ENCODE results near the gene SPDEF.

The SPDEF gene

GRCh38 chr6:34532230-34532629 is 23.9 kb downstream of the SPDEF start:
- Histone ChIP-seq H2BK12ac (ENCODE audit: low read length) (no peak overlapping the region), H3K18ac (ENCODE audit: low read length) (no peak overlapping the region), H3K4me2 (ENCODE audit: low read length) (no peak overlapping the region), H3K4ac (ENCODE audit: low read depth, low read length) (no peak overlapping the region), H3K27ac (ENCODE audit: low read depth, low read length) (no peak overlapping the region), H3K23ac (ENCODE audit: low read length) (no peak overlapping the region), H3K79me2 (ENCODE audit: control insufficient read depth, insufficient read depth, low read length, poor library complexity) (no peaks in the 10 kb centered on the region), H4K8ac (ENCODE audit: low read depth, low read length) (no peak overlapping the region), H3K4me3 (ENCODE audit: low read depth, low read length) (no peak overlapping the region), H3K27me3 (ENCODE audit: insufficient read depth, low read length) (no peaks in the 10 kb centered on the region), H3K36me3 (ENCODE audit: control insufficient read depth in 1 of 2, insufficient read depth in 2 of 2, low read length in 2 of 2) (no peaks in the 10 kb centered on the region), H2AFZ (ENCODE audit: insufficient read depth, low read length, poor library complexity) (no peak overlapping the region), H2BK120ac (ENCODE audit: insufficient read depth, low read length, poor library complexity) (no peak overlapping the region), H2AK5ac (ENCODE audit: low read length) (no peak overlapping the region), H4K12ac (ENCODE audit: low read depth, low read length) (no peak overlapping the region), H3K4me1 (ENCODE audit: control insufficient read depth in 1 of 2, insufficient read depth in 2 of 2, low read length in 2 of 2) (peaks cover 0 to 2% of the 10 kb centered on the region in 2 experiments), H3K9me3 (ENCODE audit: insufficient read depth, low read depth, low read length) (peaks cover 2% of the 10 kb centered on the region), H2BK5ac (ENCODE audit: low read depth, low read length, poor library complexity) (no peak overlapping the region), H3K14ac (ENCODE audit: low read length) (no peak overlapping the region), H3K9ac (ENCODE audit: low read length) (no peak overlapping the region), H4K91ac (ENCODE audit: low read depth, low read length) (no peak overlapping the region), H3K79me1 (ENCODE audit: low read length) (no peaks in the 10 kb centered on the region)
- no peak for DNase-seq
- no CpG with 5 or more reads among the region's 15 CpGs for WGBS (ENCODE audit: extremely low coverage, insufficient coverage, insufficient read length)

DNA sequence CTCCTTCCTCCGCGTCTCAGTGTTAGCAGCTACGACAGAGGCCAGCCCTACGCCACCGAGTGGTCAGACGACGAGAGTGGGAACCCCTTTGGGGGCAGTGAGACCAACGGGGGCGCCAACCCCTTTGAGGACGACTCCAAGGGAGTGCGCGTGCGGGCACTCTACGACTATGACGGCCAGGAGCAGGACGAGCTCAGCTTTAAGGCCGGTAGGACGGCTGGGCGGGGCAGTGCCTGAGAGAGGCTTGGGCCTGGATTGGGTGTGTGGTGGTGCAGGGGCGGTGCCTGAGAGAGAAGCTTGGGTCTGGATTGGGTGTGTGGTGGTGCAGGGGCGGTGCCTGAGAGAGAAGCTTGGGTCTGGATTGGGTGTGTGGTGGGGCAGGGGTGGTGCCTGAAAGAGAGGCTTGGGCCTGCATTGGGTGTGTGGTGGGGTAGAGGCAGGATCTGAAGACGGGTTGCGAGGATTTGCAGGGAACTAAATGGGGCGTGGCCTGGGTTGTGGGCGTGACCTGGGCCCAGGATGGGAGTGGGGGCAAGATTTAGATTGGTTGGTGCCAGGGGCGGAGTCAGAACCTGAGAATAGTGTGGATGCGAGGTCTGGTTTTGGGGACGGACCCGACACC is 24.4 kb downstream of the SPDEF start:
- H3K27me3 ChIP-seq (ENCODE audit: insufficient read depth, low read length): no peaks in the 10 kb centered on the region
- no peak overlapping the region for H4K12ac ChIP-seq (ENCODE audit: low read depth, low read length)
- no peak overlapping the region for H3K4me3 ChIP-seq (ENCODE audit: low read depth, low read length)
- no peak overlapping the region for H2BK5ac ChIP-seq (ENCODE audit: low read depth, low read length, poor library complexity)
- no peak overlapping the region for H3K4ac ChIP-seq (ENCODE audit: low read depth, low read length)
- H3K79me1 ChIP-seq (ENCODE audit: low read length): no peaks in the 10 kb centered on the region
- no CpG with 5 or more reads among the region's 29 CpGs for WGBS (ENCODE audit: extremely low coverage, insufficient coverage, insufficient read length)
- no peaks in the 10 kb centered on the region for H3K79me2 ChIP-seq (ENCODE audit: control insufficient read depth, insufficient read depth, low read length, poor library complexity)
- H3K4me2 ChIP-seq (ENCODE audit: low read length): no peak overlapping the region
- no peak for DNase-seq
- H3K36me3 ChIP-seq (ENCODE audit: control insufficient read depth in 1 of 2, insufficient read depth in 2 of 2, low read length in 2 of 2): no peaks in the 10 kb centered on the region
- no peak overlapping the region for H4K91ac ChIP-seq (ENCODE audit: low read depth, low read length)
- H3K27ac ChIP-seq (ENCODE audit: low read depth, low read length): no peak overlapping the region
- H2BK120ac ChIP-seq (ENCODE audit: insufficient read depth, low read length, poor library complexity): no peak overlapping the region
- no peak overlapping the region for H3K23ac ChIP-seq (ENCODE audit: low read length)
- H3K14ac ChIP-seq (ENCODE audit: low read length): no peak overlapping the region
- H4K8ac ChIP-seq (ENCODE audit: low read depth, low read length): no peak overlapping the region
- peaks cover 0 to 2% of the 10 kb centered on the region in 2 experiments for H3K4me1 ChIP-seq (ENCODE audit: control insufficient read depth in 1 of 2, insufficient read depth in 2 of 2, low read length in 2 of 2)
- peaks cover 2% of the 10 kb centered on the region for H3K9me3 ChIP-seq (ENCODE audit: insufficient read depth, low read depth, low read length)
- no peak overlapping the region for H2AFZ ChIP-seq (ENCODE audit: insufficient read depth, low read length, poor library complexity)
- no peak overlapping the region for H2BK12ac ChIP-seq (ENCODE audit: low read length)
- no peak overlapping the region for H3K18ac ChIP-seq (ENCODE audit: low read length)
- no peak overlapping the region for H3K9ac ChIP-seq (ENCODE audit: low read length)
- no peak overlapping the region for H2AK5ac ChIP-seq (ENCODE audit: low read length)

GRCh38 chr6:34530753-34531365 is 25.3 kb downstream of the SPDEF start:
- Histone ChIP-seq H3K9ac (ENCODE audit: low read length) (no peak overlapping the region), H3K14ac (ENCODE audit: low read length) (no peak overlapping the region), H2BK5ac (ENCODE audit: low read depth, low read length, poor library complexity) (no peak overlapping the region), H3K9me3 (ENCODE audit: insufficient read depth, low read depth, low read length) (peaks cover 2% of the 10 kb centered on the region), H3K23ac (ENCODE audit: low read length) (no peak overlapping the region), H3K18ac (ENCODE audit: low read length) (no peak overlapping the region), H3K4me1 (ENCODE audit: control insufficient read depth in 1 of 2, insufficient read depth in 2 of 2, low read length in 2 of 2) (peaks cover 0 to 4% of the 10 kb centered on the region in 2 experiments), H2BK12ac (ENCODE audit: low read length) (no peak overlapping the region), H3K4me2 (ENCODE audit: low read length) (no peak overlapping the region), H4K91ac (ENCODE audit: low read depth, low read length) (no peak overlapping the region), H2AK5ac (ENCODE audit: low read length) (no peak overlapping the region), H3K79me1 (ENCODE audit: low read length) (no peaks in the 10 kb centered on the region), H2AFZ (ENCODE audit: insufficient read depth, low read length, poor library complexity) (no peak overlapping the region), H4K8ac (ENCODE audit: low read depth, low read length) (no peak overlapping the region), H3K79me2 (ENCODE audit: control insufficient read depth, insufficient read depth, low read length, poor library complexity) (no peaks in the 10 kb centered on the region), H2BK120ac (ENCODE audit: insufficient read depth, low read length, poor library complexity) (no peak overlapping the region), H3K27ac (ENCODE audit: low read depth, low read length) (no peak overlapping the region), H3K36me3 (ENCODE audit: control insufficient read depth in 1 of 2, insufficient read depth in 2 of 2, low read length in 2 of 2) (no peaks in the 10 kb centered on the region), H3K4me3 (ENCODE audit: low read depth, low read length) (no peak overlapping the region), H3K27me3 (ENCODE audit: insufficient read depth, low read length) (no peaks in the 10 kb centered on the region), H4K12ac (ENCODE audit: low read depth, low read length) (no peak overlapping the region), H3K4ac (ENCODE audit: low read depth, low read length) (no peak overlapping the region)
- DNase-seq: no peak
- WGBS (ENCODE audit: extremely low coverage, insufficient coverage, insufficient read length): no CpG with 5 or more reads among the region's 18 CpGs

DNA sequence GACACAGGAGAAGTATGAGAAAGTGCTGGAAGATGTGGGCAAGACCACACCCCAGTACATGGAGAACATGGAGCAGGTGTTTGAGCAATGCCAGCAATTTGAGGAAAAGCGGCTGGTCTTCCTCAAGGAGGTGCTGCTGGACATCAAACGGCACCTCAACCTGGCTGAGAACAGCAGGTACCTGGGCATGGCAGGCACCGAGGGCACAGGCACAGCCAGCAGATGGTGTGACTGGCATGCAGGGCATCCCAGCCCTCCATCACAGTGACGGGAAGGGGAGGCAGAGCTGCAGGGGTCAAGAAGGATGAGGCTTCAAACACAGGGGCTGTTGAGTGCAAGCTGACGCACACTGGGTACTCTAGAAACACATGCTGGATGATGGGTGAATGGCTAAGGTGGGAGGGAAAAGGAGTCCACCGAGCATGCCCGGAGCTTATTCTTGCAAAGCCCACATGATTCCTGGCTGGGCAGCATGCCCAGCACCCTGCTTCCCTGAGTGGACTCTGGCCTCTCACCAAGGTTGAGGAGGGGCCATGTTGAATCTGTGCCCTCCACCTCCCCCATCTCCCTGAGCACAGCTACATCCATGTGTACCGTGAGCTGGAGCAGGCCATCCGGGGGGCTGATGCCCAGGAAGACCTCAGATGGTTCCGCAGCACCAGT is 26.3 kb downstream of the SPDEF start:
- H3K4me1 ChIP-seq (ENCODE audit: control insufficient read depth in 1 of 2, insufficient read depth in 2 of 2, low read length in 2 of 2): peaks cover 0 to 4% of the 10 kb centered on the region in 2 experiments
- no peaks in the 10 kb centered on the region for H3K27me3 ChIP-seq (ENCODE audit: insufficient read depth, low read length)
- no peak overlapping the region for H4K91ac ChIP-seq (ENCODE audit: low read depth, low read length)
- no peak overlapping the region for H4K12ac ChIP-seq (ENCODE audit: low read depth, low read length)
- no peak overlapping the region for H3K9ac ChIP-seq (ENCODE audit: low read length)
- no peak for DNase-seq
- no peak overlapping the region for H2BK120ac ChIP-seq (ENCODE audit: insufficient read depth, low read length, poor library complexity)
- H3K14ac ChIP-seq (ENCODE audit: low read length): no peak overlapping the region
- no peaks in the 10 kb centered on the region for H3K79me1 ChIP-seq (ENCODE audit: low read length)
- no peak overlapping the region for H2AFZ ChIP-seq (ENCODE audit: insufficient read depth, low read length, poor library complexity)
- WGBS (ENCODE audit: extremely low coverage, insufficient coverage, insufficient read length): no CpG with 5 or more reads among the region's 10 CpGs
- H3K4me3 ChIP-seq (ENCODE audit: low read depth, low read length): peak overlapping the region; percentile 37
- no peak overlapping the region for H3K4ac ChIP-seq (ENCODE audit: low read depth, low read length)
- H2BK5ac ChIP-seq (ENCODE audit: low read depth, low read length, poor library complexity): no peak overlapping the region
- H3K4me2 ChIP-seq (ENCODE audit: low read length): no peak overlapping the region
- no peak overlapping the region for H4K8ac ChIP-seq (ENCODE audit: low read depth, low read length)
- H2BK12ac ChIP-seq (ENCODE audit: low read length): no peak overlapping the region
- peaks cover 2% of the 10 kb centered on the region for H3K9me3 ChIP-seq (ENCODE audit: insufficient read depth, low read depth, low read length)
- H3K18ac ChIP-seq (ENCODE audit: low read length): no peak overlapping the region
- no peaks in the 10 kb centered on the region for H3K36me3 ChIP-seq (ENCODE audit: control insufficient read depth in 1 of 2, insufficient read depth in 2 of 2, low read length in 2 of 2)
- no peak overlapping the region for H3K27ac ChIP-seq (ENCODE audit: low read depth, low read length)
- H2AK5ac ChIP-seq (ENCODE audit: low read length): no peak overlapping the region
- no peak overlapping the region for H3K23ac ChIP-seq (ENCODE audit: low read length)
- no peaks in the 10 kb centered on the region for H3K79me2 ChIP-seq (ENCODE audit: control insufficient read depth, insufficient read depth, low read length, poor library complexity)

Measured in trophoblast cell (in vitro differentiated cells and primary cell).